Dermis blood vessel endothelial cell (primary cell): Measurements from ENCODE around the gene MAMDC2. TPM values are rescaled to one million over a fixed set of nuclear protein-coding genes. Genes with fewer than 3 reads are reported as not detected.
"Not testable (repeated sequence)": the region's sequence is repeated elsewhere in the genome, so short reads cannot be mapped to it uniquely, and the experiment has no call there.

Source experiments
- DNase-seq: peaks from one replicate; pipeline ENCODE4 v3.0.0; 2010
- total RNA-seq: library from RNA; depleted of rRNA; stranded (reverse); fragments of >200 nt; gene quantifications from 2 replicates; pipeline ENCODE4 v1.2.3, GENCODE V29; 2014

The MAMDC2 gene
- total RNA-seq, 1 donor from 2014 or later = 2.9 TPM

DNA sequence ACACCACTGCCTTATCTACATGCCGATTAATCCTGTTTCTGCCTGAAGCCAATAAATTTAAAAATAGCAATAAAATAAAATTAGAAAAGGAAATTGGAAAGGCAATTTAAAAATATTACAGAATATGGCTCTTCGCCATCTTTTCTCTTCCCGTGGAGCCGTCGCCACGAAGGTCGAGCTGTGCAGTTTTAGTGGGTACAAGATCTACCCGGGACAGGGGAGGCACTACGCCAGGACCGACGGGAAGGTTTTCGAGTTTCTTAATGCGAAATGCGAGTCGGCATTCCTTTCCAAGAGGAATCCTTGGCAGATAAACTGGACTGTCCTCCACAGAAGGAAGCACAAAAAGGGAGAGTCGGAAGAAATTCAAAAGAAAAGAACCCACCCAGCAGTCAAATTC is 173.4 kb downstream of the MAMDC2 start:
- no peak for DNase-seq

DNA sequence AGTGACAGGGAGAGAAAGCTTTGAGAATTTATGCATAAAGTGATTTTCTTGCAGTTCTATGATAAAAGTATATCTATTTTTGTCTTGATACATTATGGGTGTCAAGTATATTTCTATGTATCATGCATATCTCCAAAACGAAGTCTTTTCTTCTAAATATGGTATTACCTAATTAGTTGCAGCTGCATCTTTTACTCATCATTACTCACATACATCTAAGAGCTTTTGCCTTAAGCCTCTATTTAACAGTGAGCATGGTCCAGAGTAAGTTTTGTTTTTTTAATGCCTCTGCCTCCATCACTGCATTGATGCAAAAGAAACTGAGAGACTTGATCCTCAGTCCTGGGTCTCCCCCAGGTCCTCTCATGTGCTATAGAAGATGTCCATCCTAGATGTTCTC is 175.1 kb downstream of the MAMDC2 start:
- DNase-seq = no peak

DNA sequence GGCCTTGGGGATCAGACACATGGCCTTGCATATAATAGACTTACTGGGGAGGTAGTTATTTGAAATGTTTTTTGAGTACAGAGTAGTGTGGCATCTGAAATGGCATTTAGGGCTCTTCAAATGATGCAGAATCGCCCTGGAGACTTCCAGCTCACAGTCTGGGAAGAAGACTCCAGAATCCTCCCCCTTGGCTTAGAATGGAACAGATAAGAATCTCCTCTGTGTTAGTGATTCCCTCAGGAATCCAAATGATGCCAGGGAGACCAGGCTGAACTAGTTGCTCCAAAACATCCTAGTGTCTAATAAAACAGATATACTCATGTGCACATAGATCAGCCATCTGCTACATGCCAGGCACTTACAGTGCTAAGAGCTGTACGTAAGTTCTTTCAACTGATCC is 176.6 kb downstream of the MAMDC2 start:
- DNase-seq = no peak

DNA sequence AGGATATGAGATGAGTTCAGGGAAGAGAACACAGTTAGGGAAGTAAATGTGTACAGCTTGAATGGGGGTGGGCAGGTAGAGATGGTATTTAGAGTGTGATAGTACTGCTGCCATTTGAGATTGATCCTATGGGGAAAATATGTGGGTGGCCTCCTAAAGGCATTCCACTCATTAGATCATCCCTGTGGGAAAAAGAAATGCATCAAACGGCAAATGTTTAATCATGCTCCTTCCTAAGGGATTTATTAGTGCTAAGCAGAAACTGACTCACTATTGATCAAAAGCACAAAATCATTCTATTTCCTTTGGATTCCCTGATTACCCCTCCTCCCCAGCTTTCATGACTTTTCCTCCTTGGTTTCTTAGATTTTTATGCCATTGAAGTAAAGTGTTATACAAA is 178.7 kb downstream of the MAMDC2 start:
- no peak for DNase-seq

DNA sequence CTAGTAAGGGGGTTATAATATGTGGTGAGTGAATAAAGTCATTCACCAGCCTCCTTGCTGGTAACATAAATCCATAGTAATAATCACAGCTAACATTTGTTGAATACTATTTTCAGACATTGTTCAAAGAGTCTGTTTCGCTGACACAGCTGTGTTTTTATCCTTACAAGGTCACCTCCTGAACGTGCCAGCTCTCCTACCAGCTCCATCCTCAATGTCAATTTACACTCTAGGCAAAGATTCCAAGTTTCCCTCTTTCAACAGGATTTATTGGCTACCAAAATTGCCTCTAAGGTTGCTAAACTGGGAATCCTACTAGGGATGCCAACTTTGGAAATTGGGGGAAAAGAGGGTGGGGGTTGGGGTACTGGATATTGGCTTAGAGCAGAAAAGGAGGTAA is 184.5 kb downstream of the MAMDC2 start:
- no peak for DNase-seq

DNA sequence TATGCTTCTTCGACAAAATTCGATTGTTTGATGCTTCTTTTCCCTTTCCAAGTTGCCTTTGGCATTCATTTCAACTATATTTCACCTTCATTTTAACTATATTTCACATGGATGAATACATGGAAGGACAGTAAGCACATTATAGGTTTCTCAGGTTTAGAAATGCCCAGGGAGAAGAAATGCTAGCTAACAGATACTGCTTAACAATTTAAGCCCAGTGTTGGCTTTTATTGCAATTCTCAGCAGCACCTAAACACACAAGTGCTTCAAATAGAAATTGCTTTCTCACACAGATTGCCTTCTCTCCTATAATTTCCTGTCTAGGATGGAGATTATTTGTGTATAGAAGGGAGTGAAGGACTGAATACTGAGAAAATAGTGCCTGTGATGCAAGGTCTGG is 185.0 kb downstream of the MAMDC2 start:
- DNase-seq = no peak

DNA sequence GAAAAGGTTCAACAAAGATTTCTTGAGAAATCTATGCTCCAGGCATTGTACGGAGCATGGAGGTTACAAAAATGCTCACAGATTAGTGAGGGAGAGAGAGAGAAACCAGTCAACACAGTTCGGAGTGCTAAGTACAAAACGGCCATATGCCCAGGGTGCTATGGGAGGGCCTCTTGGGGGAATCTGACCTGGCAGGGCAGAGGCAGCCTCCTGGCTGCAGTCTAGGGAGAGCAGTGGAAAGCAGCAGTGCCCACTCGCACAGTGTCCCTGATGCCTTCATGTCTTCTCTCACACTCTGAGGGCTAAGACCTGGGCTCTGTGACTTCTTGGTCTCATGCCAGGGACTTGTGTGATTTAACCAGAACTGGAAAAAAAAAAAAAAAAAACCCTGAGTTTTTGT is 185.4 kb downstream of the MAMDC2 start:
- DNase-seq = no peak

GRCh38 chr9:70229579-70229978 is 185.9 kb downstream of the MAMDC2 start:
- peak; percentile 43 for DNase-seq

DNA sequence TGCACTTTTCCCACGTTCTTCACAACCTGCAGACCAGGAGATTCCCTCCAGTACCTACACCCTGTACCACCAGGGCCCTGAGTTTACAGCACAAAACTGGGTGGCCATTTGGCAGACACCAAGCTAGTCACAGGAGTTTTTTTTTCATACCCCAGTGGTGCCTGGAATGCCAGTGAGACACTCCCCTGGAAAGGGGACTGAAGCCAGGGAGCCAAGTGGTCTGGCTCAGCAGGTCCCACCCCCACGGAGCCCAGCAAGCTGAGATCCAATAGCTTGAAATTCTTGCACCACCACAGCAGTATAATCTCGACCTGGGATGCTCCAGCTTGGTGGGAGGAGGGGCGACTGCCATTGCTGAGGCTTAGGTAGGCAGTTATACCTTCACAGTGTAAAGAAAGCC is 188.8 kb downstream of the MAMDC2 start:
- DNase-seq = no peak

DNA sequence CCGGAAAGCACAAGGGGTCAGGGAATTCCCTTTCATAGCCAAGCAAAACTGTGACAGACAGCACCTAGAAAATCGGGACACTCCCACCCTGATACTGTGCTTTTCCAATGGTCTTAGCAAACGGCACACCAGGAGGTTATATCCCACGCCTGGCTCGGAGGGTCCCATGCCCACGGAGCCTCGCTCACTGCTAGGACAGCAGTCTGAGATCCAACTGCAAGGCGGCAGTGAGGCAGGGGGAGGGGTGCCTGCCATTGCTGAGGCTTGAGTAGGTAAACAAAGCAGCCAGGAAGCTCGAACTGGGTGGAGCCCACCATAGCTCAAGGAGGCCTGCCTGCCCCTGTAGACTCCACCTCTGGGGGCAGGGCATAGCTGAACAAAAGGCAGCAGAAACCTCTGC is 190.6 kb downstream of the MAMDC2 start:
- not testable (repeated sequence) for DNase-seq

- DNase-seq = not testable (repeated sequence)
Measured at GRCh38 chr9:70245952-70246351, 202.3 kb downstream of the MAMDC2 start.

DNA sequence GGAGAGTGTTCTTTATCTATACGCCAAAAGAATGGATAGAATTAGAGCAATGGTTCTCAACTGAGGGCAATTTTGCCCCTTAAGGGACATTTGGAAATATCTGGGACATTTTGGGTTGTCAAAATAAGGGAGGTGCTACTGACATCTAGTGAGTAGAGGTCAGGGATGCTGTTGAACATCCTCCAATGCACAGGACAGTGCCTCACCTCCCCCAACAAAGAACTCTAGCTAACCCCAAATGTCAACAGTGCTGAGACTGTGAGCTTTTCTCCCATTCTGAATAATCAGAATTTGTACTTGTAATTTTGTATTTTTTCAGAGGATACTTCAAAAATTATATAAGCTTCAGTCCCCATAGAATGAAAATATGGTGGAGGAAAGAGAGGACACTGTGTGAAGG is 206.6 kb downstream of the MAMDC2 start:
- DNase-seq = no peak

DNA sequence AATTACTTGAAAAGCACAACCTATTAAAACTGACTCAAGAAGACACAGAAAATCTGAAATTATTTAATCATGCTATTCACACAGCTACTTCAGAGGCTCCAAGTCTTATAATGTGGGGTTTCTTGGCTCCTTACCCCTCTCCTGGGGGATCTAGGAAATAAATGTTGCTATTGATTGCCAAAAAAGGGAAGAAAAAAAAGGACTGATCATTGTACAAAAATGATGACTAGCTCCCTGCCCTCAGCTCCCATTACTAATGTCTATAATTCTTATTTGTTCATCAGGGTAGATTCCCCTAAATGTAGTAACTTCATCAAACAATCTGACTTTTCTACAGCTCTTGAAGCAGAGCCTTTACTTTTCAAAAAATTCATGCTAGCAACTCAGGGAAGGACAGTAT is 211.8 kb downstream of the MAMDC2 start:
- no peak for DNase-seq

DNA sequence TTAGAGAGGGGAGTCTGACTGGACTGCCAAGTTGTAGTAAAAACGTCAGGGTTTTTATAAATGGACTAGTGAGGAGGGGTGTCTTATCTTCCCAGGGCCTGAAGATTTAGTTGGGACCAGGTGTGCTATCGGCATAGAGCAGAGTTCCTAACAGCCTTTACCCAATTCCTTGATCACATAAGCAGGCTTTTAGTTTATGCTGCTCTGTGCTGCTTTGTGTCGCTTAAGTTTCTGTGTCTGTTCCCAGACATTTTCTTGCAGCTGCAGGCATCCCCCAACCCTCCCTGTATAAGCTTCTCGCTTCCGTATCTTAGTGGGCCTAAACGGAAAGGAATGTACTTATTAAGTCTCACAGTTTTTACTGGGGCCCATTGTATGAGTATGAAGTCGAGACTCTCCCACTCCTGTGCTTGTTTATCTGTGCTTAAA is 212.5 kb downstream of the MAMDC2 start:
- DNase-seq = peak; percentile 21

DNA sequence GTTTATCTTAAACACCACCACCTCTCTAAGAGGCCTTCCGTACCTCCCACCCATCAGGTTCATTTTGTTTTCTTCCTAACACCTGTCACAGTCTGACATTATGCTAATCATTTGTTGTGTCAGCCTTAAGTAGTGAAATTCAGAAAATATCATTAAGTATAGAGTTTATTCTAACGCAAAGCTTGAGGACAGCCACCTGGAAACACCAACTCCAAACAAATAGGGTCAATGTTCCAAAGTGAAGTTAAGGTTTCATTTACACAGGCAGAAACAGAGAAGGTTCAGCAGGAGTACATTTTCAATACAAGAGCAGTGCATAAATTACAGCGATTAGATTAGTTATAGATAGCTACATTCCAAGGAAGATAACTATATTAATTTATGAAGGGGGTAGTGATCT is 213.9 kb downstream of the MAMDC2 start:
- DNase-seq = no peak

- peak; percentile 49 for DNase-seq
Measured at GRCh38 chr9:70257991-70258691, 214.5 kb downstream of the MAMDC2 start.

DNA sequence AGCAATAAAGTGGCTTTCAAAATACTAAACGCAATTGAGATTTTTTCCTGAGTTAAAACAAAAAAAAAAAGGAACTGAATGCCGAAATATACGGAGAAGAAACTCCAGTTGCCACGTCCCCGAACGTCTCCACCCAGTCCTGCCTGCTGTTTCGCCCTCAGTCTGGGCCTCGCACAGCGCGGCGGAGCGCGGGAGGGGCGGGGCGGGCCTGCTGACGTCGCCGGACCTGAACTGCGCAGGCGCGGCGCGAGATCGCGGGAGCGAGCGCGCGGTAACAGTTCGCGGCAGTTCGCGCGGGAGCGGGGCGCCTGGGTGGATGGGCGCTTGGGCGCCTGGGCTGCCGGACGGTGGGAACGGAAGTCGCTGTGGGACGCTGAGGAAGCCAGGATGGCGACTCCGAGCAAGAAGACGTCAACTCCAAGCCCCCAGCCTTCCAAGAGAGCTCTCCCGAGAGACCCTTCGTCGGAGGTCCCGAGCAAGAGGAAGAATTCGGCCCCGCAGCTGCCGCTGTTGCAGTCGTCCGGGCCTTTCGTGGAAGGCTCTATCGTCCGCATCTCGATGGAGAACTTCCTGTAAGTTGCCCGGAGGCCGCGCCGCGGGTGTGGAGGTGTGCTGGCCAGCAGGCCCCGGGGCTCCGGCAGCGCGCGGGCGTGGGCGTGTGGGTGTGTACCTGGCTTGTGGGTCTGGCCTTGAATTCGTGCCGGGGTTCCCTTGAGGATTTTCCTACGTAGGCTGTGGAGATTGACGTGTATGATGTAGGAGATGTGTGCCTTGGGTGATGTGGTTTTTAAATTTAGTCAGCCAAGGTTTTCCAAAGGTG is 215.3 kb downstream of the MAMDC2 start, which contains the start of gene SMC5:
SMC5 (plus strand) TSS at position 287 of the 820 bp plus-strand sequence; CDS start at position 388, 101 bp downstream.
- DNase-seq = peak; percentile 96

GRCh38 chr9:70259512-70259802 is 215.8 kb downstream of the MAMDC2 start:
- DNase-seq = no peak

DNA sequence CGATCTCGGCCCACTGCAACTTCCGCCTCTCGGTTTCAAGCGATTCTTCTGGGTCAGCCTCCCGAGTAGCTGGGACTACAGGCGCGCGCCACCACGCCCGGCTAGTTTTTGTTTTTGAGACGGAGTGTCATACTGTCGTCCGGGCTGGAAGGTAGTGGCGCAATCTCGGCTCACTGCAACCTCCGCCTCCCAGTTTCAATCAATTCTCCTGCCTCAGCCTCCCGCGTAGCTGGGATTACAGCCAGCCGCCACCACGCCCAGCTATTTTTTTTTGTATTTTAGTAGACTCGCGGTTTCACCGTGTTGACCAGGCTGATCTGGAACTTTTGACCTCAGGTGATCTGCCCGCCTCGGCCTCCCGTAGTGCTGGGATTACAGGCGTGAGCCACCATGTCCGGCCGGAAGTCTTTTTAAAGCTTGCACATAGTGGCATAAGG is 216.4 kb downstream of the MAMDC2 start:
- no peak for DNase-seq

DNA sequence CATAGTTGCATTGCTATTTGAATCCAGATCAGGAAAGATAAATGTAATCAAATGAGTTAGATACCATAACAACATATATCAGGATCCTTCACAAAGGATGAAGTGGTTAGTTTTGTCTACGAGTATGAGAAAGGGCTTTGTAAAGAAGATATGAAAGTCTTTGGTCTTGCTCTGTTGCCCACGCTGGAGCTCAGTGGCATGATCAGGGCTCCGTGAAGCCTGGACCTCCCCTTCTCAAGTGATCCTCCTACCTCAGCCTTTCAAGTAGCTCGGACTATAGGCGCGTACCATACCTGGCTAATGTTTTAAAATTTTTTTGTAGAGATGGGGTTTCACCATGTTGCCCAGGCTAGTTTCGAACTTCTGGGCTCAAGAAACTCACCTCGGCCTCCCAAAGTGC is 217.0 kb downstream of the MAMDC2 start:
- DNase-seq = no peak

GRCh38 chr9:70261131-70261870 is 217.7 kb downstream of the MAMDC2 start:
- DNase-seq = no peak

- DNase-seq = no peak
Measured at GRCh38 chr9:70262366-70262765, 218.7 kb downstream of the MAMDC2 start.

DNA sequence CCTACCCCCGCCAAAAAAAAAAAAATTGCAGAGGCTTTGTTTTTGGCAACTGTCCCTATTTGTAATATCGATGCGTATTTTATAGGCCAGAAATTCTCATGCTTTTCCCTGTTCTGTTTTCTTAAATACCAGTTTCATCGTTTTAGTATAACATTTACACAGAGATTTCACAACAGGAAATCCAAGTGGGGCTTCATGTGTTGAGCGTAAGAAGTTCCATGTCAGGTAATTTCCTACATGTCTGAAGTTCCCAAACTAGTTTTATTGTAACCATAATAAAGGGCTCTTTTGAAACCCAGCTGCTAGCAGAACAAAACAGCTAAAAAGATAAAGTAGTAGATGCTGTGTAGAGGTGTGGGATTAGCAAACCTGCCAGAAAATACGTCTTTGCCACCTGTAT is 219.3 kb downstream of the MAMDC2 start:
- DNase-seq = no peak

DNA sequence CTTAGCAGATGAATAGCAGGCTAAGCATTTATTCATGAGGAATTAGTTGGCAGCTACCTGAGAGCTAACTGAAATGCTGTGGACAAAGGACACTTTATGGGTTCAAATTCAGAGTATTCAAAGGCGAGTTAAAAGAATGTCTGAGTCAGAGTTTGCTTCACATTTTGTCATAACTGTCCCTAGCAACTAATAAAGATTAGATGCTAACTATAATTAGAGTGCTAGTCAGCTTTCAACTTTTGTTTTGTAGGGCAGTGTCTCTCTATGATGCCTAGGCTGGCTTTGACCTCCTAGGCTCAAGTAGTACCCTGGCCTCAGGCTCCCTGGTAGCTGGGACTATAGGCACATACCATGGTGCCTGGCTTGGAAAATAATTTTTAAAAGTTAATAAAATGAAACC is 219.8 kb downstream of the MAMDC2 start:
- peak; percentile 9 for DNase-seq
